A549 treated with AZD2906 at 1 μM for 4 hours (cell line): ENCODE results near the gene C5orf63. TPM values are rescaled to one million over a fixed set of nuclear protein-coding genes. Genes with fewer than 3 reads are reported as not detected.

Source experiments
- total RNA-seq: library from RNA; stranded (reverse); fragments of 200-300 nt; extraction: Qiagen RNA extraction; gene quantifications from 5 replicates; pipeline ENCODE4 v1.2.3, GENCODE V29; 2022

C5orf63 gene
- 3.4 to 4.8 TPM (median 3.9 TPM) in 5 replicates for total RNA-seq

GRCh38 chr5:127072861-127073846, at the start of gene C5orf63:
Gene C5orf63 (minus strand): TSS chr5:127073502. CDS start chr5:127058995, 14,507 bp downstream.

GRCh38 chr5:127030259-127031146, 42.8 kb downstream of the C5orf63 start, which contains the start of gene MARCHF3:
Gene MARCHF3 (minus strand): TSS chr5:127030558. CDS start chr5:126918171, 112,387 bp downstream.

Other genes starting within 250 kb of the C5orf63 start
- 0.46 to 1.5 TPM (median 1.1 TPM) in 5 replicates for gene MARCHF3, start 42.9 kb downstream of the C5orf63 start, total RNA-seq
- gene MEGF10, start 217.3 kb upstream of the C5orf63 start, total RNA-seq, result not detected in 5 replicates